ENCODE measurements around the gene CBFA2T2. TPM values are rescaled to one million over a fixed set of nuclear protein-coding genes. Genes with fewer than 3 reads are reported as not detected.

CBFA2T2 gene
- polyA plus RNA-seq, 3 donors: 1.7 to 9.7 (median 4.9) TPM

DNA sequence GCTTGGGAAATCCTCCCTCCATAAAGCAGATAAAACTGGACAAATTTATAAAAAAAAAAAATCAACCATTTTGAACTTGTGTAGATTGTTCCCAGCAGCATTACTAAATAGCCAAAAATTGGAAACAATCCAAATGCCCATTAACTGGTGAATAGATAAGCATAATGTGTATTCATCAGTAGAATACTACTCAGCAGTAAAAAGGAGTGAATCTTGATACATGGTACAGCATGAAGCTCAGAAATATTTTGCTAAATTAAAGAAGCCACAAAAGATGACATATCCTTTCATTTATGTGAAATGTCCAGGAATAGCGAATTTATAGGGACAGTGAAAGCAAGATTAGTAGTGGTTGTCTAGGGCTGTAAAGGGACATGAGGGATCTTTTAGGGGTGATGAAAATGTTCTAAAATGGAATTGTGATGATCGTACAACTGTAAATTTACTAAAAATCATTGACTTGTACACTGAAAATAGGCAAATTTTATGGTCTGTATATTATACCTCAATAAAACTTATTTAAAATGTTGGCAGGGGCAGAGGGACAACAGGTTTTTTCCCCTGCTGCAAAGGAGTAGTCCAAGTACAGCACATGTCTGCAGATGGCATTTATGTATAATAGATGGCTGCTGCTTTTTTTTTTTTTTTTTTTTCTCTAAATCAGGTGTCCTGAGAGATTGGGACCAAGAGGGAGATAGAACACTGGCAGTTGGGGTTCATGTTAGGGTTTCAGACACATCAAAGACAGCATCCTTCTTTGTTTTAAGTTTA, 59.5 kb downstream of the CBFA2T2 start:
- Histone ChIP-seq H3K36me3 (replicated peaks in 1 of 2; ENCODE audit: control insufficient read depth in 1 of 2, insufficient read depth in 2 of 2, low read length in 2 of 2) (no peaks in the 10 kb centered on the region), H3K9ac (ENCODE audit: insufficient read depth, low read length, poor library complexity, severe bottlenecking) (no peak overlapping the region), H4K20me1 (ENCODE audit: insufficient read depth, low read length) (no peaks in the 10 kb centered on the region), H3K79me2 (ENCODE audit: insufficient read depth, low read length) (no peaks in the 10 kb centered on the region), H3K27me3 (ENCODE audit: control insufficient read depth in 2 of 2, insufficient read depth in 2 of 2, low read length in 2 of 2) (no peaks in the 10 kb centered on the region), H3K4me3 (replicated peaks in 1 of 3; ENCODE audit: low read depth in 2 of 3, low read length in 3 of 3) (no peak overlapping the region), H2AFZ (ENCODE audit: insufficient read depth, low read depth, low read length, poor library complexity, severe bottlenecking) (no peak overlapping the region), H3K4me1 (ENCODE audit: control insufficient read depth in 1 of 2, insufficient read depth in 2 of 2, low read length in 2 of 2) (no peaks in the 10 kb centered on the region), H3K27ac (ENCODE audit: low read depth in 1 of 2, low read length in 2 of 2) (no peak overlapping the region), H3K4me2 (replicated peaks; ENCODE audit: extremely low read depth, low read length, poor library complexity, severe bottlenecking) (no peak overlapping the region), H3K9me3 (replicated peaks in 1 of 2; ENCODE audit: control insufficient read depth in 1 of 2, insufficient read depth in 1 of 2, low read length in 2 of 2) (no peaks in the 10 kb centered on the region)
- no peak overlapping the region for H3K27ac Mint-ChIP-seq
- intact Hi-C loops (cut with micrococcal nuclease): no loop called here
- TF ChIP-seq, protein P1, sequence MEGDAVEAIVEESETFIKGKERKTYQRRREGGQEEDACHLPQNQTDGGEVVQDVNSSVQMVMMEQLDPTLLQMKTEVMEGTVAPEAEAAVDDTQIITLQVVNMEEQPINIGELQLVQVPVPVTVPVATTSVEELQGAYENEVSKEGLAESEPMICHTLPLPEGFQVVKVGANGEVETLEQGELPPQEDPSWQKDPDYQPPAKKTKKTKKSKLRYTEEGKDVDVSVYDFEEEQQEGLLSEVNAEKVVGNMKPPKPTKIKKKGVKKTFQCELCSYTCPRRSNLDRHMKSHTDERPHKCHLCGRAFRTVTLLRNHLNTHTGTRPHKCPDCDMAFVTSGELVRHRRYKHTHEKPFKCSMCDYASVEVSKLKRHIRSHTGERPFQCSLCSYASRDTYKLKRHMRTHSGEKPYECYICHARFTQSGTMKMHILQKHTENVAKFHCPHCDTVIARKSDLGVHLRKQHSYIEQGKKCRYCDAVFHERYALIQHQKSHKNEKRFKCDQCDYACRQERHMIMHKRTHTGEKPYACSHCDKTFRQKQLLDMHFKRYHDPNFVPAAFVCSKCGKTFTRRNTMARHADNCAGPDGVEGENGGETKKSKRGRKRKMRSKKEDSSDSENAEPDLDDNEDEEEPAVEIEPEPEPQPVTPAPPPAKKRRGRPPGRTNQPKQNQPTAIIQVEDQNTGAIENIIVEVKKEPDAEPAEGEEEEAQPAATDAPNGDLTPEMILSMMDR (IDR thresholded peaks at IDR 0.05): no peak
- H3K36me3 Mint-ChIP-seq: peaks cover 8 to 17% of the 10 kb centered on the region in 2 donors
- H3K9me3 Mint-ChIP-seq: no peaks in the 10 kb centered on the region
- H3K27me3 Mint-ChIP-seq (ENCODE audit: low read depth in 3 of 3): no peaks in the 10 kb centered on the region
- no peak for DNase-seq
- WGBS (ENCODE audit: insufficient coverage): no CpG with 5 or more reads among the region's 2 CpGs
- no peak overlapping the region for H3K4me3 Mint-ChIP-seq
- H3K4me1 Mint-ChIP-seq: peaks cover 5% of the 10 kb centered on the region

DNA sequence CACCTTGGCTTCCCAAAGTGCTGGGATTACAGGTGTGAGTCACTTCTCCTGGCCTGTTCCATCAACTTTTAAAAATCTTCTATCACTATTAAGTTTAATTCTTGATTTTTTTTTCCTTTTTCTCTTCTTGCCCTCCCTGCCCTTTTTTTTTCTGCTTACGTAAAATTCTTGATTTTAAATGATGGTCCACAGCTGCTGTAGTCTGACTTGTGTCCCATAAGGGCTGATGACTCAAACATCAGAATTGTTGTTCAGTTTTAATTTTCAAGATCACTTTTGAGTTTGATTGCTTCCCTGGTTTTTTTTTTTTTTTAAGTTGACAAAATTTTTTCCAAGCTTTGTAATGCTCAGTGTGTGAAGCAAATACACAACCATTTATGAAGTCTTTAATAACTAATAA, 61.9 kb downstream of the CBFA2T2 start:
- H3K4me2 ChIP-seq (replicated peaks; ENCODE audit: extremely low read depth, low read length, poor library complexity, severe bottlenecking): no peak overlapping the region
- intact Hi-C loops (cut with micrococcal nuclease): no loop called here
- H3K9me3 Mint-ChIP-seq: no peaks in the 10 kb centered on the region

More for the DNA sequence above, 61.9 kb downstream of the CBFA2T2 start:
- Histone ChIP-seq H3K4me1 (ENCODE audit: control insufficient read depth in 1 of 2, insufficient read depth in 2 of 2, low read length in 2 of 2) (no peaks in the 10 kb centered on the region), H4K20me1 (ENCODE audit: insufficient read depth, low read length) (no peaks in the 10 kb centered on the region), H3K27ac (ENCODE audit: low read depth in 1 of 2, low read length in 2 of 2) (no peak overlapping the region), H2AFZ (ENCODE audit: insufficient read depth, low read depth, low read length, poor library complexity, severe bottlenecking) (no peak overlapping the region), H3K4me3 (replicated peaks in 1 of 3; ENCODE audit: low read depth in 2 of 3, low read length in 3 of 3) (no peak overlapping the region), H3K27me3 (ENCODE audit: control insufficient read depth in 2 of 2, insufficient read depth in 2 of 2, low read length in 2 of 2) (no peaks in the 10 kb centered on the region), H3K79me2 (ENCODE audit: insufficient read depth, low read length) (no peaks in the 10 kb centered on the region), H3K36me3 (replicated peaks in 1 of 2; ENCODE audit: control insufficient read depth in 1 of 2, insufficient read depth in 2 of 2, low read length in 2 of 2) (no peaks in the 10 kb centered on the region), H3K9ac (ENCODE audit: insufficient read depth, low read length, poor library complexity, severe bottlenecking) (no peak overlapping the region), H3K9me3 (replicated peaks in 1 of 2; ENCODE audit: control insufficient read depth in 1 of 2, insufficient read depth in 1 of 2, low read length in 2 of 2) (no peaks in the 10 kb centered on the region)
- WGBS (ENCODE audit: insufficient coverage): no CpG with 5 or more reads among the region's 1 CpG
- H3K36me3 Mint-ChIP-seq: peaks cover 11 to 23% of the 10 kb centered on the region in 2 donors
- H3K27me3 Mint-ChIP-seq (ENCODE audit: low read depth in 3 of 3): no peaks in the 10 kb centered on the region
- H3K4me3 Mint-ChIP-seq: no peak overlapping the region
- TF ChIP-seq, protein P1 (IDR thresholded peaks at IDR 0.05): no peak
- peak overlapping the region in 1 of 7 donors; percentile 21 for H3K27ac Mint-ChIP-seq
- peaks cover 10% of the 10 kb centered on the region for H3K4me1 Mint-ChIP-seq
- DNase-seq: no peak

Data from CD14-positive monocyte (primary cell).